Activated T-cell treated with anti-CD3 and anti-CD28 coated beads, Interleukin-2, amount 50 U/mL, for 24 hours (primary cell): ENCODE results near the gene TADA1.
"Not testable (repeated sequence)": the region's sequence is repeated elsewhere in the genome, so short reads cannot be mapped to it uniquely, and the experiment has no call there.

ENCODE experiments used
- DNase-seq: peaks from one replicate; pipeline ENCODE4 v3.0.0-alpha.2; 2020
- H3K27ac Mint-ChIP-seq: 2 replicates; pipeline ENCODE4 v1.8.0; 2020; ENCODE audit warnings: mild to moderate bottlenecking, mixed read lengths
- H3K27me3 Mint-ChIP-seq: 2 replicates; pipeline ENCODE4 v1.8.0; 2020; ENCODE audit warnings: mixed read lengths
- H3K36me3 Mint-ChIP-seq: 2 replicates; pipeline ENCODE4 v1.8.0; 2020; ENCODE audit warnings: low read depth, mixed read lengths
- H3K4me1 Mint-ChIP-seq: 2 replicates; pipeline ENCODE4 v1.8.0; 2020; ENCODE audit warnings: low read depth, mixed read lengths
- H3K4me3 Mint-ChIP-seq: 2 replicates; pipeline ENCODE4 v1.8.0; 2020; ENCODE audit warnings: mild to moderate bottlenecking, moderate library complexity, mixed read lengths
- H3K9me3 Mint-ChIP-seq: 2 replicates; pipeline ENCODE4 v1.8.0; 2020; ENCODE audit warnings: mixed read lengths

TADA1 gene

DNA sequence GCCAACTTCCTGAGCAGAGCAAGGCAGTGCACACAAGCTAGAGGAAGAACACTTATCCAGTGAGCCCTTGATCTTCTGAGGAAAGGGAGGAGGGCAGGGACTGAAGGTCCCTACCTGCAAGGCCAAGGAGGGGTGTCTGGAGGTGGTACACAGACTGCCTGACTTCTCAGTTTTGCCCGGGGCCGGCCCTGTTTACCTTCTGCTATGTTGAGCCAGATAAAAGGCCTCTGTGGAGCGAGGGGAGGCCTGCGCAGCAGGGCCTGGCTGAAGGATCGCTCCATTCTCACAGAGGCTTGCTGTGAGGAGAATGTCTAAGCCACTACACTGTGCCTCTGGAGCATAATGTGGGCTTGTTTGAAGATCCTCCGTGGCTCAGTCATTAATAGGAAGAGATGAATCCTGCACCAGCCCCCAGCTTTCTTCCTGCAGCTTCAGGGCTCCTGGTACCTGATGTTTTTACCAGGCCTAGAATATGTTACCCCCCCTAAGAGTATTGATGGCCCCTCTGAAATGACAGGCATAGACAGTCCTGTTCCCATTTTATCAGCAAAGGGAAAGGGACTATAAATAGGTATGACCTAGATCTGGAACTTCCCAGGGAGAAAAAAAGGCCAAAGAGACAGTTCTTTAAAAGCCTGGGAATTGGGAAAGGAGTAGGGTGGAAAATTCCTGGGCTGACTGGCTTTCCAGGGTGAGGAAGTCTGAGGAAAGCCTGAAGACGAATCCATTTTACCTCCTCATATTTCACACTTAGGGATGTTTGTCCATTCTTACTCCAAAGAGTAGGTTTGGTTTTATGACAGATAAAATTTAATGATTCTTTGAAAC is 32.1 kb downstream of the TADA1 start:
- no peak overlapping the region for H3K4me3 Mint-ChIP-seq
- peak overlapping the region; percentile 82 for H3K27ac Mint-ChIP-seq
- H3K36me3 Mint-ChIP-seq: peaks cover 92% of the 10 kb centered on the region
- no peaks in the 10 kb centered on the region for H3K9me3 Mint-ChIP-seq
- peaks cover 81% of the 10 kb centered on the region for H3K4me1 Mint-ChIP-seq
- no peak for DNase-seq
- no peaks in the 10 kb centered on the region for H3K27me3 Mint-ChIP-seq

GRCh38 chr1:166843322-166843721 is 32.7 kb downstream of the TADA1 start:
- H3K36me3 Mint-ChIP-seq: peaks cover 90% of the 10 kb centered on the region
- H3K4me3 Mint-ChIP-seq: no peak overlapping the region
- H3K4me1 Mint-ChIP-seq: peaks cover 81% of the 10 kb centered on the region
- peak overlapping the region; percentile 82 for H3K27ac Mint-ChIP-seq
- no peaks in the 10 kb centered on the region for H3K9me3 Mint-ChIP-seq
- no peaks in the 10 kb centered on the region for H3K27me3 Mint-ChIP-seq
- DNase-seq: no peak

- Mint-ChIP-seq H3K4me3 (peak overlapping the region; percentile 88), H3K27me3 (no peaks in the 10 kb centered on the region), H3K4me1 (peaks cover 70% of the 10 kb centered on the region), H3K9me3 (no peaks in the 10 kb centered on the region), H3K36me3 (peaks cover 63% of the 10 kb centered on the region), H3K27ac (peak overlapping the region; percentile 87)
- no peak for DNase-seq
Measured at GRCh38 chr1:166840309-166841274, 35.5 kb downstream of the TADA1 start.

- Mint-ChIP-seq H3K9me3 (no peaks in the 10 kb centered on the region), H3K4me3 (peak overlapping the region; percentile 90), H3K27me3 (no peaks in the 10 kb centered on the region), H3K36me3 (peaks cover 55% of the 10 kb centered on the region), H3K4me1 (peaks cover 65% of the 10 kb centered on the region), H3K27ac (peak overlapping the region; percentile 87)
- peak; percentile 76 for DNase-seq
Measured at GRCh38 chr1:166839600-166840308, 36.3 kb downstream of the TADA1 start.

DNA sequence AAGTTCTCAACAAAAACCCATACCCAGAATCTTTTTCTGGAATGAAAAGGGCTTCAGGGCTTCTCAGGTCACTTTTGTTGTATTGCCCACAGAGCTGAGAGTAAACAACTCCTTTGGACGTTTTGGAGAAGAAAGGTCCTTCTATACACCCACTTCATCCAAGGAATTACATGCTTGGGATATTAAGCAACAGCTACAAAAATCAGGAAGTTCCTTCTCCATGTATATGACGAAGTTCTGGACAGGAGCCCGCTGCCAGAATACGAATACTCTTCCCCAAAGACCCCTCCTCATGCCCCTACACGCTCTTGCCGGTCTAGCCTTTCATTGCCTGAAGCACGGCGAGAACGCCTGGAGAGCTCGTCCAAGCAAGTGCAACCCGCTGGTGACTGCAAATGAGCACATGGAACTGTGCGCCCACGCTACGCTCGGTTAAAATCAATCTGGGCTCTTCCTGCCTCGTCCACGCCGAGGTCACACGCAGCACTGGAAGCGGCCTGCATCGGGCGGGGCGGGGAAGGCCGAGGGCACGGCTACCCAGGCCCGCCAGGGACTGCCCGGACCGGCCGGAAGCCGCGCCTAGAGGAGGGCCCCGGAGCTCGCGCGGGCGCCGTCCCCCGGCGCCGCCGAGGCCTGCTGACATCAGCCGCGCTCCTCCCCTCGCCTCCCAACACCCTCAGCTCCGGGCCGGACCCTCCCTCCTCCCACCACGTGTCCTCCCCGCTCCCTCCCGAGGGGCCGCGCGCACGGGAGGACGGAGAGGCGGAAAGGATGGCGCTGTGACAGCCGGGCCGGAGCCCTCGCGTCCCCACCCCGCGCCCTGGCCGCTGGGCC is 37.1 kb downstream of the TADA1 start, which contains the start of gene POGK:
POGK (plus strand) TSS at position 710 of the 834 bp plus-strand sequence. CDS start 1,482 bp downstream, outside the sequence.
- no peaks in the 10 kb centered on the region for H3K9me3 Mint-ChIP-seq
- peaks cover 47% of the 10 kb centered on the region for H3K36me3 Mint-ChIP-seq
- peak within 1 kb of the TSS; percentile 90 for H3K4me3 Mint-ChIP-seq
- H3K4me1 Mint-ChIP-seq: peaks cover 57% of the 10 kb centered on the region
- H3K27ac Mint-ChIP-seq: peak within 1 kb of the TSS; percentile 99
- peak; percentile 91 for DNase-seq
- H3K27me3 Mint-ChIP-seq: no peaks in the 10 kb centered on the region

DNA sequence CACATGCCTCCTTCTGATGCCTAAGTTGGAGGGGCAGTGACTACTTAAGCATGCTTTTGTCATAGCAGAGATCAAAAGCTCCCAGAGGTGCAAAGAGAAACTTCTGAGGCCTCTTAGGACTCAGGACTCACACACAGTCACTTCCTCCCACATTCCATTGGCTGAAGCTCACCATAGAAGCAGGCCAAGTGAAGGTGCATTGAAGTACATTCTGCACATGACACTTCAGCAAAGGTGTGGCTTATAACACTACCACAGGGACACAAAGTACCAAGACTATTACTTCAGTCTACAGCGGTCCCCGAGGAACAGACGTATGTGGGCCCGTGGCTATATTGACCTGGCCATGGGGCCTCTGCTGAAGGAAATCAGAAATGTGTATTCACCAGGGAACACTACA is 39.3 kb downstream of the TADA1 start:
- no peak for DNase-seq
- Mint-ChIP-seq H3K27ac (no peak overlapping the region), H3K9me3 (no peaks in the 10 kb centered on the region), H3K4me1 (peaks cover 37% of the 10 kb centered on the region), H3K27me3 (peaks cover 4% of the 10 kb centered on the region), H3K36me3 (peaks cover 25% of the 10 kb centered on the region), H3K4me3 (no peak overlapping the region)

GRCh38 chr1:166829762-166830161 is 46.3 kb downstream of the TADA1 start:
- Mint-ChIP-seq H3K27me3 (peaks cover 12% of the 10 kb centered on the region), H3K9me3 (peaks cover 20% of the 10 kb centered on the region)
- not testable (repeated sequence) for H3K36me3 Mint-ChIP-seq, DNase-seq, H3K4me3 Mint-ChIP-seq, H3K4me1 Mint-ChIP-seq, H3K27ac Mint-ChIP-seq

GRCh38 chr1:166827426-166827825 is 48.6 kb downstream of the TADA1 start:
- Mint-ChIP-seq H3K36me3 (peaks cover 2% of the 10 kb centered on the region), H3K4me3 (no peak overlapping the region), H3K9me3 (peaks cover 20% of the 10 kb centered on the region), H3K27ac (no peak overlapping the region), H3K27me3 (peaks cover 12% of the 10 kb centered on the region), H3K4me1 (no peaks in the 10 kb centered on the region)
- DNase-seq: no peak

DNA sequence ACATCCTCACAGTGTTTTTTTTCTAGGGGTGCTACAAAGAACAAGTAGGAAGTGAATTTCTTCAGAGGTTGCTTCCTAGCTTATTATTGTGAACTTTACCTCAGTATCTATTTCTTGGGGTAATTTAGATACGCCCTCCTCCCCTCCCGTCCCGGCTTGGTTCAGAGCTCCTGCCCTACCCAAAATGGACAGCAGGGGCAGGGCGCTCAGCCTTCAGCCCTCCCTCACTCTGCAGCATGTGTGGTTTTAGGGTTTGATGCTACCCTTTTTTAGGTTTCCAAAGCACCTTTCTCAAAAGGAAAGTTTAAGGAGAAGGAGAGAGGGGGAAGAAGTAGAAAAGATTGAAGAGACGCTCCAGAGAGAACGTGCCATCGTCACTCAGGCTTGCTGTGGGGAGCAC is 53.7 kb downstream of the TADA1 start:
- Mint-ChIP-seq H3K36me3 (no peaks in the 10 kb centered on the region), H3K9me3 (peaks cover 14% of the 10 kb centered on the region), H3K27ac (no peak overlapping the region), H3K27me3 (peaks cover under 1% of the 10 kb centered on the region), H3K4me3 (no peak overlapping the region), H3K4me1 (no peaks in the 10 kb centered on the region)
- DNase-seq: no peak

DNA sequence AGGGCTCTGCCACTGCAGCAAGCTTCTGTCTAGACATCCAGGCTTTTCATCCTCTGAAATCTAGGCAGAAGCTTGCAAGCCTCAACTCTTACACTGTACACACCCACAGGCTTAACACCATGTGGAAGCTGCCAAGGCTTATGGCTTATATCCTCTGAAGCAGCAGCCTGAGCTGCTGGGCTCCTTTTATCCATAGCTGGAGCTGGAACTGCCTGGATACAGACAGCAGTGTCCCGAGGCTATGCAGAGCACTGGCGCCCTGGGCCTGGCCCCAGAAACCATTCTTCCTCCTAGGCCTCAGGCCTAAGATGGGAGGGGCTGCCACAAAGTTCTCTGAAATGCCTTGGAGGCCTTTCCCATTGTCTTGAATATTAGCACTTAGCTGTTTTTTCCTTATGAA is 56.1 kb downstream of the TADA1 start:
- no peaks in the 10 kb centered on the region for H3K4me1 Mint-ChIP-seq
- H3K27me3 Mint-ChIP-seq: peaks cover 14% of the 10 kb centered on the region
- peaks cover 14% of the 10 kb centered on the region for H3K9me3 Mint-ChIP-seq
- H3K27ac Mint-ChIP-seq: no peak overlapping the region
- H3K36me3 Mint-ChIP-seq: no peaks in the 10 kb centered on the region
- H3K4me3 Mint-ChIP-seq: no peak overlapping the region
- DNase-seq: no peak

- peaks cover 36% of the 10 kb centered on the region for H3K27me3 Mint-ChIP-seq
- H3K27ac Mint-ChIP-seq: no peak overlapping the region
- peaks cover 5% of the 10 kb centered on the region for H3K9me3 Mint-ChIP-seq
- no peak for DNase-seq
- no peaks in the 10 kb centered on the region for H3K4me1 Mint-ChIP-seq
- no peaks in the 10 kb centered on the region for H3K36me3 Mint-ChIP-seq
- no peak overlapping the region for H3K4me3 Mint-ChIP-seq
Measured at GRCh38 chr1:166814611-166815010, 61.5 kb downstream of the TADA1 start.

- Mint-ChIP-seq H3K9me3 (no peaks in the 10 kb centered on the region), H3K36me3 (no peaks in the 10 kb centered on the region), H3K4me1 (no peaks in the 10 kb centered on the region), H3K27ac (no peak overlapping the region), H3K27me3 (peaks cover 36% of the 10 kb centered on the region), H3K4me3 (no peak overlapping the region)
- DNase-seq: no peak
Measured at GRCh38 chr1:166813508-166814223, 62.4 kb downstream of the TADA1 start.

GRCh38 chr1:166811691-166812090 is 64.4 kb downstream of the TADA1 start:
- H3K27me3 Mint-ChIP-seq: peaks cover 34% of the 10 kb centered on the region
- H3K4me3 Mint-ChIP-seq: no peak overlapping the region
- H3K36me3 Mint-ChIP-seq: no peaks in the 10 kb centered on the region
- H3K9me3 Mint-ChIP-seq: no peaks in the 10 kb centered on the region
- no peak for DNase-seq
- H3K27ac Mint-ChIP-seq: no peak overlapping the region
- no peaks in the 10 kb centered on the region for H3K4me1 Mint-ChIP-seq
